Heart left ventricle (tissue), 16 donors: ENCODE results near the gene HID1. TPM values are rescaled to one million over a fixed set of nuclear protein-coding genes. Genes with fewer than 3 reads are reported as not detected.
A peak's percentile ranks its signal among the peaks of the same experiment; 100 is the strongest.

Experiments used
- ATAC-seq, 4 donors: fragments of 200-7000 bp; cut with Tn5 transposase; one replicate each; pipeline ENCODE4 v1.9.1; 2020 to 2022; ENCODE audit warnings: moderate library complexity in 4 of 4, mild to moderate bottlenecking in 3 of 4, moderate number of reproducible peaks in 1 of 4
- DNase-seq, 5 donors: peaks; one replicate each; pipeline ENCODE4 v3.0.0-alpha.2; 2020
- H3K27ac ChIP-seq, 12 donors: fragments of 200-600 bp; sonication (generic) in 4 of 12; one replicate each; pipeline versions ENCODE4 v1.5.0 to v1.8.0; 2016 to 2022; ENCODE audit warnings: mild to moderate bottlenecking in 2 of 12
- H3K27me3 ChIP-seq, 9 donors: fragments of 200-600 bp; sonication (generic) in 2 of 9; one replicate each; pipeline versions ENCODE4 v1.5.1 to v1.8.0; 2016 to 2022; ENCODE audit warnings: mild to moderate bottlenecking in 3 of 9
- H3K36me3 ChIP-seq, 9 donors: fragments of 200-600 bp; sonication (generic) in 2 of 9; one replicate each; pipeline versions ENCODE4 v1.5.0 to v1.8.0; 2018 to 2022; ENCODE audit warnings: mild to moderate bottlenecking in 2 of 9
- H3K4me1 ChIP-seq, 12 donors: fragments of 200-600 bp; sonication (generic) in 4 of 12; one replicate each; pipeline versions ENCODE4 v1.5.0 to v1.8.0; 2016 to 2022; ENCODE audit warnings: mild to moderate bottlenecking in 3 of 12
- H3K4me3 ChIP-seq, 12 donors: fragments of 200-600 bp; sonication (generic) in 4 of 12; one replicate each; pipeline versions ENCODE4 v1.5.0 to v1.8.0; 2017 to 2022; ENCODE audit warnings: mild to moderate bottlenecking in 9 of 12, moderate library complexity in 4 of 12
- H3K9me3 ChIP-seq, 12 donors: fragments of 200-600 bp; sonication (generic) in 4 of 12; one replicate each; pipeline versions ENCODE4 v1.5.0 to v1.8.0; 2016 to 2022; ENCODE audit warnings: mild to moderate bottlenecking in 1 of 12
- CTCF ChIP-seq, 12 donors: fragments of 200-600 bp; sonication (generic) in 4 of 12; IDR thresholded peaks; one replicate each; pipeline versions ENCODE4 v1.5.0 to v1.8.0; 2018 to 2022; ENCODE audit warnings: antibody characterized with exemption in 12 of 12, mild to moderate bottlenecking in 5 of 12
- POLR2A ChIP-seq, 2 donors: fragments of 450-650 bp; IDR thresholded peaks; one replicate each; pipeline ENCODE4 v1.6.1; 2017; ENCODE audit warnings: antibody characterized with exemption in 2 of 2, mild to moderate bottlenecking in 2 of 2, moderate library complexity in 2 of 2
- WGBS, 4 donors: extraction: QIAGEN DNeasy Blood & Tissue Kit in 2 of 4; methylation state at CpG; one replicate each; pipeline versions ENCODE4 v1.1.5 to v1.1.7; 2013 to 2018; 5-methylcytosine and 5-hydroxymethylcytosine counted together
- intact Hi-C, 10 donors: fragments of 100-400 bp; cut with DNase I; formaldehyde crosslinking; loops; one replicate each; pipeline versions ENCODE4 v1.11.1 to v1.14.2; 2022
- polyA plus RNA-seq, 2 donors: library from polyadenylated mRNA; stranded (reverse); fragments of 200-250 nt; gene quantifications; one replicate each; pipeline ENCODE4 v1.2.3, GENCODE V29; 2013
- total RNA-seq, 9 donors: library from RNA; depleted of rRNA in 2 of 9; stranded (reverse); fragments of >200 nt in 2 of 9; fragmentation: NEBNext Ultra II Directional in 3 of 9; extraction: Animal tissue kit (Norgen Biotek cat#: 25700) in 3 of 9; gene quantifications; one replicate each; pipeline versions ENCODE4 v1.1.0 to v1.2.4, GENCODE V29; 2016 to 2023
- donor health status: ischemic (EF 13 %, LVEDD 7.1; RV severe dilation, severe dysfunction).
- donor health status: healthy with polysubstance abuse.
- donor health status: DM: no; HTN: yes; CAD: no.
- donor health status: DM: no; HTN: no; CAD: no.
- donor health status: ischemic (EF 25% LVEDD 6.9; RV normal size, moderate dysfunction).
- donor health status: ischemic (EF 25% LVEDD 5.7; RV mildly dilated, moderate dysfunction).
- donor health status: healthy.
- donor health status: DM: yes; HTN: yes; CAD: no.
- donor health status: ischemic (EF 35%, LVEDD 5.7; RV mildly dilated, moderate dysfunction).
- donor health status: nonischemic (EF 11% LVEDD 7.7; RV severe dilation, severe dysfunction).
- donor health status: DM: yes; HTN: yes; CAD: no.
- donor health status: PGD.
- donor health status: ischemic (EF 29% LVEDD 5.4; RV normal size, mild dysfunction).
- donor health status: nonischemic (EF 23%, LVEDD 6.1; RV moderate dilation, normal function).

The HID1 gene
- total and polyA plus RNA-seq, 11 donors = 5.7 to 15.7 (median 9.8) TPM

GRCh38 chr17:74990581-74991105, 18.1 kb upstream of the HID1 start:
- no peaks in the 10 kb centered on the region for H3K27me3 ChIP-seq
- H3K4me3 ChIP-seq = no peak overlapping the region
- H3K9me3 ChIP-seq = no peaks in the 10 kb centered on the region
- peaks cover 3 to 50% (median 29%) of the 10 kb centered on the region in 12 donors for H3K4me1 ChIP-seq
- H3K27ac ChIP-seq = peak overlapping the region in 10 of 12 donors; percentile 11 to 98 (median 89)
- DNase-seq = no peak
- WGBS, 4 donors = 81 to 94% (median 91%) methylated on average over 8 to 10 of the region's 10 CpGs
- H3K36me3 ChIP-seq = peaks cover 0 to 21% (median 0%) of the 10 kb centered on the region in 9 donors
- no peak for ATAC-seq
- no peak for TF ChIP-seq CTCF (IDR thresholded peaks at IDR 0.05)
- no peak for TF ChIP-seq POLR2A (IDR thresholded peaks at IDR 0.05)
- intact Hi-C loops = no loop called here

GRCh38 chr17:74987909-74988711, 15.6 kb upstream of the HID1 start:
- WGBS, 4 donors = 1 to 4% (median 2%) methylated on average over 28 to 76 of the region's 76 CpGs

GRCh38 chr17:74987418-74987908, 14.9 kb upstream of the HID1 start, which contains the start of gene CDR2L:
Gene CDR2L, plus strand, starts transcription at chr17:74987632. Its CDS starts 412 bp downstream, at chr17:74988044.
- H3K4me1 ChIP-seq = peaks cover 3 to 48% (median 29%) of the 10 kb centered on the region in 12 donors
- WGBS, 4 donors = 0 to 1% (median 0%) methylated on average over 21 to 51 of the region's 51 CpGs
- TF ChIP-seq CTCF (IDR thresholded peaks at IDR 0.05) = peak in 1 of 12 donors; percentile 5
- peak; percentile 96 to 100 for TF ChIP-seq POLR2A (IDR thresholded peaks at IDR 0.05)

More at GRCh38 chr17:74987909-74988711, 15.6 kb upstream of the HID1 start:
- DNase-seq (peak; percentile 89 to 93 (median 93)), ATAC-seq (peak; percentile 73 to 91 (median 82))
- H3K9me3 ChIP-seq = no peaks in the 10 kb centered on the region
- peak overlapping the region; percentile 92 to 99 (median 96) for H3K27ac ChIP-seq
- peak overlapping the region; percentile 63 to 92 (median 84) for H3K4me3 ChIP-seq
- H3K27me3 ChIP-seq = no peaks in the 10 kb centered on the region
- no peak for TF ChIP-seq POLR2A (IDR thresholded peaks at IDR 0.05)
- TF ChIP-seq CTCF (IDR thresholded peaks at IDR 0.05) = peak; percentile 17 to 67 (median 39)
- peaks cover 3 to 44% (median 29%) of the 10 kb centered on the region in 12 donors for H3K4me1 ChIP-seq
- peaks cover 0 to 4% (median 0%) of the 10 kb centered on the region in 9 donors for H3K36me3 ChIP-seq
- intact Hi-C loops = loop anchor here in 6 of 10 donors (1.0 to 10.0 kb wide), 6 partner anchors 24 to 197 kb away; partner anchors contain the start of genes MRPL58 (in 2 of the 6) and SUMO2 (in 1 of the 6)

More at GRCh38 chr17:74987418-74987908, 14.9 kb upstream of the HID1 start, which contains the start of gene CDR2L:
- peak; percentile 97 to 99 (median 97) for DNase-seq
- peak within 1 kb of the TSS; percentile 63 to 92 (median 84) for H3K4me3 ChIP-seq
- H3K27me3 ChIP-seq = no peaks in the 10 kb centered on the region
- peak; percentile 87 to 95 (median 91) for ATAC-seq
- H3K9me3 ChIP-seq = no peaks in the 10 kb centered on the region
- intact Hi-C loops = loop anchor here in 4 of 10 donors (1.0 to 10.0 kb wide), 4 partner anchors 25 to 197 kb away; partner anchors contain the start of genes MRPL58 (in 1 of the 4) and SUMO2 (in 1 of the 4)
- peaks cover 0 to 3% (median 0%) of the 10 kb centered on the region in 9 donors for H3K36me3 ChIP-seq
- peak within 1 kb of the TSS; percentile 92 to 99 (median 96) for H3K27ac ChIP-seq
